Subcutaneous abdominal adipose tissue (tissue), 5 donors: ENCODE measurements around the gene TMEM30A.

Experiments
- H3K27ac ChIP-seq: one replicate; pipeline ENCODE4 v1.7.0; 2013; ENCODE audit warnings: low read depth, mild to moderate bottlenecking, inconsistent platforms, low read length, moderate library complexity
- H3K27me3 ChIP-seq, 5 donors: one replicate each; pipeline ENCODE4 v1.7.0; 2013; ENCODE audit warnings: low read length in 5 of 5, inconsistent platforms in 1 of 5; ENCODE audit not compliant: control insufficient read depth in 5 of 5, insufficient read depth in 4 of 5
- H3K36me3 ChIP-seq, 5 donors: one replicate each; pipeline ENCODE4 v1.7.0; 2013; ENCODE audit warnings: low read length in 5 of 5; ENCODE audit not compliant: control insufficient read depth in 5 of 5, insufficient read depth in 5 of 5
- H3K4me1 ChIP-seq, 5 donors: one replicate each; pipeline ENCODE4 v1.7.0; 2013; ENCODE audit warnings: low read length in 5 of 5, mild to moderate bottlenecking in 3 of 5, moderate library complexity in 1 of 5; ENCODE audit not compliant: control insufficient read depth in 5 of 5, insufficient read depth in 5 of 5
- H3K4me3 ChIP-seq, 5 donors: one replicate each; pipeline ENCODE4 v1.7.0; 2013; ENCODE audit warnings: low read length in 5 of 5, low read depth in 1 of 5
- H3K9ac ChIP-seq, 5 donors: one replicate each; pipeline ENCODE4 v1.7.0; 2013; ENCODE audit warnings: low read length in 5 of 5, mild to moderate bottlenecking in 4 of 5, moderate library complexity in 3 of 5
- H3K9me3 ChIP-seq, 5 donors: one replicate each; pipeline ENCODE4 v1.7.0; 2013; ENCODE audit warnings: low read length in 5 of 5; ENCODE audit not compliant: control insufficient read depth in 5 of 5
- donor health status: healthy.
- donor health status: healthy.
- donor health status: healthy.
- donor health status: healthy.
- donor health status: healthy.

The TMEM30A gene

DNA sequence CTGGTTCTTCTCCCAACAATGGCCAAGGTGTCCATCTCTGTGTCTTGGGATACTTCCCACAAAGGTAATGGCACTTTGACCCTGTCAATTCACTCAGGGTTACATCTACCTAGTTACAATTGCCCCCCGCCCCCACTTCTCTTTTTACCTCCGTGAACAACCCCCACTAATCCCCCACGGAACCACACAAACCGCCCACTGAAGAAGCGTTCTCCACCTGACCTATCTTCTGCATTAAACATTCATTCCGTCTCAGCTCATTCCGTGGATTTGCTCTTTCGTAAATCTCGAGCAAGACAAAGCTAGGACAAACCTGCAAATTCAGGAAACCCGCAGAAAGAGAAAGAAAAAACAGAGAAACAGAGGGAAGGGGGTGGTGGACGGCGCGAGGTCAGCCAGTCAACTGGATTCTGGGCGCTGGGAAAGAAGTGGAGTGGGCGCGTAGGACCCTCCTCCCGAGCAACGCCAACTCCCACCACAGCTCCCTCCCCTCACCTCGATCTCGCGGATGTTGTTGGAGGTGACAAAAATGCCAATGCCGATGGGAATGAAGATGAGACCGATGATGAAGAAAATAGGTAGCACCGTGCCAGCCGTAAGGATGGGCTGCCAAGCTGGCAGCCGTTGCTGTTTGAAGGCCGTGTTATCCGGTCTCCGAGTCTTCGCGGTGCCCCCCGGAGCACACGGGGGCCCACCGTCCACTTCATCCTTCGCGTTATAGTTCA, 523 bp downstream of the TMEM30A start:
- peaks cover 0 to 56% (median 35%) of the 10 kb centered on the region in 5 donors for H3K4me1 ChIP-seq
- H3K9me3 ChIP-seq, result no peaks in the 10 kb centered on the region
- peak overlapping the region; percentile 88 for H3K27ac ChIP-seq
- peak overlapping the region; percentile 94 to 99 (median 98) for H3K4me3 ChIP-seq
- no peaks in the 10 kb centered on the region for H3K36me3 ChIP-seq
- H3K9ac ChIP-seq, result peak overlapping the region; percentile 87 to 98 (median 90)
- H3K27me3 ChIP-seq, result no peaks in the 10 kb centered on the region

DNA sequence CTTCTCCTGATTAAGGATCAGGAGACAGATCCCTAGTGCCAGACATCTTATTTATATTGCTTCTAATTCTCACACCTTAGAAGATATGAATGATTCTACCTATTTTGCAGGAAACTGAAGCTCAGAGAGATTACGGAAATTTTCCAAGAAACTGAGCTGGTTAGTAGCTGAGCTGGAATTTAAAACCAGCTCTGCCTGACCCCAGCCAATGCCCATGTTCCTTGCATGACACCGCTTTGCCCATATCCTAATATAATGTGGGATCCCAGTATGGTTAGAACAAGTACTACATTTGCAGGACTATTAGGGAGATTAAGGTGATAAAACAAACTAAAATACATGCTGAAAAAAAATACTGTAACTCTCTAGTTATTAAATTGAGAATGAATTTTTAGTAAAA, 1.9 kb downstream of the TMEM30A start:
- no peaks in the 10 kb centered on the region for H3K9me3 ChIP-seq
- no peaks in the 10 kb centered on the region for H3K36me3 ChIP-seq
- no peaks in the 10 kb centered on the region for H3K27me3 ChIP-seq
- peak overlapping the region in 4 of 5 donors; percentile 90 to 98 (median 94) for H3K9ac ChIP-seq
- peak overlapping the region; percentile 30 to 98 (median 94) for H3K4me3 ChIP-seq
- H3K27ac ChIP-seq, result no peak overlapping the region
- peaks cover 0 to 64% (median 43%) of the 10 kb centered on the region in 5 donors for H3K4me1 ChIP-seq

GRCh38 chr6:75281653-75282052, 2.9 kb downstream of the TMEM30A start:
- Histone ChIP-seq H3K4me1 (peaks cover 0 to 66% (median 43%) of the 10 kb centered on the region in 5 donors), H3K4me3 (no peak overlapping the region)

DNA sequence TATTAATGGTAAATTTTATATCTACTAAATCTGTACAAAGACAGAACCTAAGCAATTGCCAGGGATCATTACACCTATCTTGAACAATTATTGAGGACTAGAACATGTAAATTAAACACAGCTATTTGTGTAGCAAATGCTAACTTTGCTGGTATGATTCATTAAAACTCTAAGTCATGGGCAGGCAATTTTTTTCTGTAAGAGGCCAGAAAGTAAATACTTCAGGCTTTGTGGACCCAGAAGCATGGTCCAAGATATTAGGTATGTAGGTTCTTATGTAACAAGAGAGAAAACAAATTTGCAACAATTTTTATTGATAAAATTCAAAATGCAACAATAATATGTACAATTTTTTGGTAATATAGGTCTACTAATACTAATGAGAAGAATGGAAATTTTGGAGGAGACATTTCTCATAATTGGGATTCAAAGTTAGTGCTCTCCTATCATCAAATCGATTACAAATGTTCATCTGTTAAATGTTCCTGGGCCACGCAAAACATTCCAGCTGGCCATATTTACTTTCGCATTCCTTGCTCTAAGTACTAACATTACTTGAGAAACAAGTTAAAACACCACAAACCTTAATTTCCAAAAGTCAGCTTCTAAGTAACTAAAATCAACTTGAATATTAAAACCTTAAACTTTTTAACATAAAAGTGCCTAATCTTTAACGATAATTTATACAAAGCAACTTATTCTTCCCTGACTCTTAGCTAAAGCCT, 4.3 kb downstream of the TMEM30A start:
- no peaks in the 10 kb centered on the region for H3K9me3 ChIP-seq
- no peak overlapping the region for H3K4me3 ChIP-seq
- no peaks in the 10 kb centered on the region for H3K27me3 ChIP-seq
- peak overlapping the region in 3 of 5 donors; percentile 7 to 64 (median 47) for H3K9ac ChIP-seq
- H3K4me1 ChIP-seq, result peaks cover 0 to 56% (median 37%) of the 10 kb centered on the region in 5 donors
- no peak overlapping the region for H3K27ac ChIP-seq
- H3K36me3 ChIP-seq, result no peaks in the 10 kb centered on the region

More at GRCh38 chr6:75281653-75282052, 2.9 kb downstream of the TMEM30A start:
- Histone ChIP-seq H3K27ac (no peak overlapping the region), H3K9ac (peak overlapping the region in 3 of 5 donors; percentile 52 to 90 (median 90)), H3K27me3 (no peaks in the 10 kb centered on the region), H3K36me3 (no peaks in the 10 kb centered on the region), H3K9me3 (no peaks in the 10 kb centered on the region)

- Histone ChIP-seq H3K27me3 (no peaks in the 10 kb centered on the region), H3K9me3 (no peaks in the 10 kb centered on the region), H3K4me1 (peaks cover 0 to 55% (median 36%) of the 10 kb centered on the region in 5 donors), H3K9ac (no peak overlapping the region), H3K4me3 (no peak overlapping the region), H3K27ac (no peak overlapping the region), H3K36me3 (no peaks in the 10 kb centered on the region)
Observed at GRCh38 chr6:75279418-75279817, 5.2 kb downstream of the TMEM30A start.

- Histone ChIP-seq H3K9me3 (no peaks in the 10 kb centered on the region), H3K4me3 (no peak overlapping the region), H3K36me3 (peaks cover 0 to 3% (median 0%) of the 10 kb centered on the region in 5 donors), H3K9ac (no peak overlapping the region), H3K27ac (no peak overlapping the region), H3K27me3 (no peaks in the 10 kb centered on the region), H3K4me1 (peaks cover 0 to 53% (median 34%) of the 10 kb centered on the region in 5 donors)
Observed at GRCh38 chr6:75278474-75279077, 6.0 kb downstream of the TMEM30A start.

GRCh38 chr6:75275067-75275466, 9.5 kb downstream of the TMEM30A start:
- Histone ChIP-seq H3K36me3 (peaks cover 0 to 3% (median 0%) of the 10 kb centered on the region in 5 donors), H3K9me3 (peaks cover 0 to 2% (median 0%) of the 10 kb centered on the region in 5 donors), H3K9ac (no peak overlapping the region), H3K27me3 (no peaks in the 10 kb centered on the region), H3K4me3 (no peak overlapping the region), H3K27ac (no peak overlapping the region), H3K4me1 (peaks cover 0 to 32% (median 21%) of the 10 kb centered on the region in 5 donors)

DNA sequence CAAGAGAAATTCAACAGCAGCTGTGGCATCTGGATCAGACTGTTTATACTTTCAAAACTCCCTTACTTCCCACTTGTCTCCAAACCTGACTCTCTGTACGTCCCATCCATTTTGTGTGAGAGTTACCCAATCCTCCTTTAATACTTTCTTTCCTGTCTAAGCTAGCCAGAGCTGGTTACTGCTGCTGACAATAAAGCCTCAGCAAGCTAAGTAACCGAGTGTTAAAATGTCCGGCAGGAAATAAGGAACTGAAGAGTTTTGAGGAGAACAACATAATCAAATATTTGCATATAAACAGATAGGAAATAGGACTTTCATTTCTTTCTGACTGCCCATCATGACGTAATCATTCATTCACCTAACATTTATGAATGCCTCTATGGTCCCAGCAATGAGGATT, 11.6 kb downstream of the TMEM30A start:
- H3K27me3 ChIP-seq, result no peaks in the 10 kb centered on the region
- H3K9me3 ChIP-seq, result peaks cover 0 to 2% (median 0%) of the 10 kb centered on the region in 5 donors
- no peak overlapping the region for H3K4me3 ChIP-seq
- H3K9ac ChIP-seq, result no peak overlapping the region
- H3K4me1 ChIP-seq, result peaks cover 0 to 21% (median 14%) of the 10 kb centered on the region in 5 donors
- peaks cover 0 to 3% (median 0%) of the 10 kb centered on the region in 5 donors for H3K36me3 ChIP-seq
- no peak overlapping the region for H3K27ac ChIP-seq

DNA sequence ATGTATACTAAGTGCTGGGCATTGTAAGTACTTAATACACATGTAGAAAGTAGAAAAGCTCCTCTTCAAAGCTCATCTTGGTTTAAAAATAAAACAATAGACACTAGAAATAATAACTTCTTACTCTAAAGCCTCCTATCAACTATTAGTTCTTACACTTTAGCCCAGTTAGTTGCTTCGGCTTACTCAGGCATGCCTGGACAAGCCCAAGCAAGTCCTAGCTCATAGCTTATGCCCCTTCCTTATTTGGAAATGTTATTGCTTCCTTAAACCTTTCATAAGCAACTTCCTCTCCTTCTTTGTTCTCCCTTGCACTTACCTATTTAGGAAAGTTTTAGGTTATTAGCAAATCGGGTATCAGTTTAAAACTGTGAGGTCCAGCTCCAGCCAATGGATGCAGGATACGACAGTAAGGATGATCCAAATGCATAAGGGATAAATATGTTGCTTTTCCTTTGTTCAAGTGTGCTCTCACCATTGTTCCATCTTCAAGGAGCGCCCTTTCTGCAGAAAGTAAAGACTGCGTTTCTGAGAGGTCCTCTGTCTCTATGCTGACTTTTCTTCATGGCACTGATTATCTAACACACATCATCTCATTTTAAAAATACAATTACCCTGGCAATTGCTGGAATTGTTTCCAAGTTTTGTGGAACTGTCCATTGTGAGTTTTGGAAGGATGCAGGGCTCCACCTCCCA, 12.3 kb downstream of the TMEM30A start:
- no peaks in the 10 kb centered on the region for H3K27me3 ChIP-seq
- no peak overlapping the region for H3K27ac ChIP-seq
- peaks cover 0 to 3% (median 0%) of the 10 kb centered on the region in 5 donors for H3K36me3 ChIP-seq
- H3K9me3 ChIP-seq, result peaks cover 0 to 2% (median 0%) of the 10 kb centered on the region in 5 donors
- H3K4me1 ChIP-seq, result peaks cover 0 to 28% (median 16%) of the 10 kb centered on the region in 5 donors
- H3K9ac ChIP-seq, result no peak overlapping the region
- H3K4me3 ChIP-seq, result no peak overlapping the region
